NCI-H1417 treated with DMSO at 0.1 percent for 48 hours (cell line): ENCODE measurements around the gene ABCC2.
"Not testable (repeated sequence)": the region's sequence is repeated elsewhere in the genome, so short reads cannot be mapped to it uniquely, and the experiment has no call there.

ENCODE experiments used
- DNase-seq: peaks from one replicate; lab custom pipeline; 2025; lab: John Stamatoyannopoulos, UW

Gene ABCC2

GRCh38 chr10:99809931-99810615 lies 27.6 kb downstream of the ABCC2 start:
- DNase-seq = no peak

- no peak for DNase-seq
Measured at GRCh38 chr10:99812177-99812576, 29.7 kb downstream of the ABCC2 start.

- DNase-seq = no peak
Measured at GRCh38 chr10:99814143-99814542, 31.7 kb downstream of the ABCC2 start.

GRCh38 chr10:99815621-99816020 lies 33.2 kb downstream of the ABCC2 start:
- DNase-seq = no peak

- no peak for DNase-seq
Measured at GRCh38 chr10:99827936-99828335, 45.5 kb downstream of the ABCC2 start.

- DNase-seq = no peak
Measured at GRCh38 chr10:99828464-99828863, 46.0 kb downstream of the ABCC2 start.

- no peak for DNase-seq
Measured at GRCh38 chr10:99832439-99832838, 50.0 kb downstream of the ABCC2 start.

GRCh38 chr10:99834410-99834809 lies 52.0 kb downstream of the ABCC2 start:
- no peak for DNase-seq

GRCh38 chr10:99835947-99836346 lies 53.5 kb downstream of the ABCC2 start:
- no peak for DNase-seq

- no peak for DNase-seq
Measured at GRCh38 chr10:99836711-99837110, 54.3 kb downstream of the ABCC2 start.

- not testable (repeated sequence) for DNase-seq
Measured at GRCh38 chr10:99840859-99841258, 58.4 kb downstream of the ABCC2 start.

GRCh38 chr10:99841746-99842145 lies 59.3 kb downstream of the ABCC2 start:
- no peak for DNase-seq

- DNase-seq = no peak
Measured at GRCh38 chr10:99843310-99843709, 60.9 kb downstream of the ABCC2 start.

GRCh38 chr10:99844433-99844955 lies 62.1 kb downstream of the ABCC2 start:
- no peak for DNase-seq

- DNase-seq = no peak
Measured at GRCh38 chr10:99845837-99846382, 63.5 kb downstream of the ABCC2 start.

- no peak for DNase-seq
Measured at GRCh38 chr10:99849057-99849456, 66.6 kb downstream of the ABCC2 start.

GRCh38 chr10:99849536-99849935 lies 67.1 kb downstream of the ABCC2 start:
- DNase-seq = no peak

- no peak for DNase-seq
Measured at GRCh38 chr10:99850021-99850766, 67.8 kb downstream of the ABCC2 start.

GRCh38 chr10:99850767-99851340 lies 68.4 kb downstream of the ABCC2 start:
- no peak for DNase-seq

- DNase-seq = no peak
Measured at GRCh38 chr10:99851825-99852224, 69.4 kb downstream of the ABCC2 start.

GRCh38 chr10:99852481-99853213 lies 70.2 kb downstream of the ABCC2 start:
- DNase-seq = no peak

GRCh38 chr10:99853655-99854054 lies 71.2 kb downstream of the ABCC2 start:
- DNase-seq = no peak
